Small intestine (tissue), 7 donors: Measurements from ENCODE around the gene FAM107B. TPM values are rescaled to one million over a fixed set of nuclear protein-coding genes. Genes with fewer than 3 reads are reported as not detected.

Experiments used
- DNase-seq, 2 donors: peaks; one replicate each; pipeline versions ENCODE4 v3.0.0 to v3.0.0-alpha.2; 2013
- FAIRE-seq: peaks from 2 replicates; lab custom pipeline; 2012; peaks lifted over from hg19 to GRCh38; lab: Jason Lieb, UNC
- H3K27ac ChIP-seq, 3 donors: one replicate each; pipeline ENCODE4 v1.5.1; 2013; ENCODE audit warnings: low read length in 2 of 3, mild to moderate bottlenecking in 2 of 3, control low read depth in 1 of 3, inconsistent platforms in 1 of 3, low read depth in 1 of 3, moderate library complexity in 1 of 3
- H3K27me3 ChIP-seq, 3 donors: one replicate each; pipeline ENCODE4 v1.6.1; 2013; ENCODE audit warnings: low read length in 3 of 3, inconsistent platforms in 1 of 3; ENCODE audit not compliant: control insufficient read depth in 3 of 3, insufficient read depth in 3 of 3
- H3K36me3 ChIP-seq, 3 donors: one replicate each; pipeline ENCODE4 v1.6.1; 2013; ENCODE audit warnings: low read length in 3 of 3, inconsistent platforms in 1 of 3, low read depth in 1 of 3, mild to moderate bottlenecking in 1 of 3, moderate library complexity in 1 of 3; ENCODE audit not compliant: control insufficient read depth in 3 of 3, insufficient read depth in 2 of 3
- H3K4me1 ChIP-seq, 3 donors: one replicate each; pipeline ENCODE4 v1.6.1; 2013; ENCODE audit warnings: low read length in 2 of 3, inconsistent platforms in 1 of 3, low read depth in 1 of 3, mild to moderate bottlenecking in 1 of 3, moderate library complexity in 1 of 3; ENCODE audit not compliant: control insufficient read depth in 3 of 3, insufficient read depth in 2 of 3
- H3K4me3 ChIP-seq, 3 donors: one replicate each; pipeline ENCODE4 v1.5.1; 2013; ENCODE audit warnings: low read length in 3 of 3, control low read depth in 1 of 3, inconsistent platforms in 1 of 3, low read depth in 1 of 3, mild to moderate bottlenecking in 1 of 3, moderate library complexity in 1 of 3
- H3K9me3 ChIP-seq, 2 donors: one replicate each; pipeline ENCODE4 v1.6.1; 2013; ENCODE audit warnings: low read depth in 1 of 2, low read length in 1 of 2; ENCODE audit not compliant: control insufficient read depth in 2 of 2, insufficient read depth in 1 of 2
- WGBS, 3 donors: extraction: QIAGEN DNeasy Blood & Tissue Kit; methylation state at CpG; one replicate each; pipeline ENCODE4 v1.1.7; 2013; 5-methylcytosine and 5-hydroxymethylcytosine counted together
- polyA plus RNA-seq, 4 donors: library from polyadenylated mRNA; stranded (reverse) in 3 of 4; unstranded in 1 of 4; fragments of 200-250 nt in 3 of 4; fragments of 120-200 nt in 1 of 4; gene quantifications; one replicate each; pipeline versions ENCODE4 v1.2.1 to v1.2.3, GENCODE V29; 2013
- donor health status: healthy with polysubstance abuse.
- donor health status: control.
- donor health status: control.
- donor health status: Bipolar disorder and iron deficiency.
- donor health status: healthy.

Gene FAM107B
- polyA plus RNA-seq, 4 donors = 33.3 to 50.5 (median 38.7) TPM

DNA sequence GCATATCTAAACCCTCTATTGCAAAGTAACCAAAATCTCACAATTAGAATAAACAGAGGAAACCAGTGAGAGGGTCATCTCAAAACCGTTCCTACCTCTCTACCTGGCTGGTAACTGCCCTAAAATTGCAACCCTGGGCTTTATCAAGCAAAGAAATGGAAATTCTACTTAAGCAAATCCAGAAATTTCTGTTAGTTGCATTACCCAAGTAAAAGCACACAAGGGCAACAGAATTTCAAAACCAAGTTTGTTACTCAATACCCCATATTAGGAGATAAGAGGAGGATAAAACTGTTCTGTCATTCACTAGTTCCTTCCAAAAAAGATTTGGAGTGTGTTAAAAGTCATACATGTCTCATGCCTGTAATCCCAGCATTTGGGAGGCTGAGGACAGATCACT is 195.3 kb downstream of the FAM107B start:
- Histone ChIP-seq H3K4me1 (peaks cover 0 to 7% (median 3%) of the 10 kb centered on the region in 3 donors), H3K36me3 (peaks cover 0 to 6% (median 0%) of the 10 kb centered on the region in 3 donors), H3K27me3 (no peaks in the 10 kb centered on the region), H3K9me3 (no peaks in the 10 kb centered on the region), H3K27ac (no peak overlapping the region), H3K4me3 (no peak overlapping the region)
- 75 to 92% (median 76%) methylated on average over 1 of the region's 1 CpG for WGBS, 3 donors
- FAIRE-seq = no peak
- no peak for DNase-seq

DNA sequence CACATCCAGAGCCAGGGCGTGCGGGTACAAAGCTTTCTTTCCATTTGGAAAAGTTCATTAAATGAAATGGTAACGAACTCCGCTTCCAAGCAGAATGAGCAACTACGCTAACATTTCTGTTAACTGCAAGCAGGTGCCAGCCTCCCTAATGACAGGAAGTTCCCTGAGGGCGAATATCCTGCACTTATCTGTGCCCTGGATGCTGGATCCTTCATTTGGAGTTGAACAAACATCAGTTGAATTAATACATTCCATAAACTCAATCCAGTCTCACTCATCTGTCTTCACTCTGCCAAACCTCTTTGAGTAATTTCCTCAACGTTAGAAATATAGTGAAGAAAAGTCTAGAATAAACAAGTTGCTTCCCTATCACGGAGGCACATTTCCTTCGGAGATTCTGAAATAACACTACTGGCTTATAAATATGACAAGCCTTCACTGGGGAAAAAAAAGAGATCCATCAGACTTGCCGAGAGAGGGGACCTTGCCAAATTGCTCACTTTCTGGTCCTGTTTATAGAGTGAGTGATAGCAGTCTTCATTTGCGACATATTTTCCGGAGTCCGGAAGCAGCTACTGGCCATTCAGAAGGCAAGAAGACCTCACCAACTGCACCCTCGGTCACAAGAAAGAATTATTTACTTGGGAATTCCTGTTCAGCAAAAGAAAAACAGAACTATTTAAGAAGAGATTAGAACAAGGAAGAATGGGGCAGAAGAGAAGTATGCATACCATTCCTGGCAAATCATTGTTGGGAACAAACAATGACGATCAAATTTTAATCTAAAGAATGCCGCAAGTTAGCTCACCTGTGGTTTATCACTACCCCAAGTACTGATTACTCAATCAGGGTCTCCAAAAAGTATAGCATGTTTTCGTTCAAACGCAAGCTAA is 196.4 kb downstream of the FAM107B start:
- Histone ChIP-seq H3K36me3 (peaks cover 0 to 6% (median 0%) of the 10 kb centered on the region in 3 donors), H3K4me3 (peak overlapping the region in 1 of 3 donors; percentile 2), H3K27me3 (no peaks in the 10 kb centered on the region), H3K9me3 (no peaks in the 10 kb centered on the region), H3K4me1 (peaks cover 0 to 9% (median 3%) of the 10 kb centered on the region in 3 donors), H3K27ac (peak overlapping the region in 1 of 3 donors; percentile 18)
- 56 to 83% (median 76%) methylated on average over 18 of the region's 18 CpGs for WGBS, 3 donors
- no peak for FAIRE-seq
- DNase-seq = peak in 1 of 2 donors; percentile 33

DNA sequence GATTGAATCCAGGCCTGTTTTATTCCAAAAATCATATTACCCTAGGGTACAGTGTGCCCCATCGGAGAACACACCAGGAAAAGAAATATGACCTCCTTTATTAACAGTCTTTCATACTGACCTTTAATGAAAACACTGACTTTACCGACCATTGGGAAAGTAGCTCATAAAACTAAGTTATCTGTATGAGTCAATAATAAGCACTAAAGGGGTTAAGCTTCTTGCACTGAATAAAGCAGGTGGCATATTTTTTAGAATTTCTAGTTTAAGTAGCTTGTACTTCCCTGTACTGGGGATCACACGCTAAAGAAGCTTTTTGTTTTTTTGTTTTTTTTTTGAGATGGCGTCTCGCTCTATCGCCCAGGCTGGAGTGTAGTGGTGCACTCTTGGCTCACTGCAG is 199.8 kb downstream of the FAM107B start:
- H3K4me3 ChIP-seq = no peak overlapping the region
- H3K4me1 ChIP-seq = peaks cover 0 to 14% (median 3%) of the 10 kb centered on the region in 3 donors
- H3K9me3 ChIP-seq = peaks cover 0 to 4% of the 10 kb centered on the region in 2 donors
- DNase-seq (no peak), FAIRE-seq (no peak)
- H3K27me3 ChIP-seq = no peaks in the 10 kb centered on the region
- H3K27ac ChIP-seq = no peak overlapping the region
- WGBS, 3 donors = 81 to 87% (median 81%) methylated on average over 6 of the region's 6 CpGs
- H3K36me3 ChIP-seq = no peaks in the 10 kb centered on the region

DNA sequence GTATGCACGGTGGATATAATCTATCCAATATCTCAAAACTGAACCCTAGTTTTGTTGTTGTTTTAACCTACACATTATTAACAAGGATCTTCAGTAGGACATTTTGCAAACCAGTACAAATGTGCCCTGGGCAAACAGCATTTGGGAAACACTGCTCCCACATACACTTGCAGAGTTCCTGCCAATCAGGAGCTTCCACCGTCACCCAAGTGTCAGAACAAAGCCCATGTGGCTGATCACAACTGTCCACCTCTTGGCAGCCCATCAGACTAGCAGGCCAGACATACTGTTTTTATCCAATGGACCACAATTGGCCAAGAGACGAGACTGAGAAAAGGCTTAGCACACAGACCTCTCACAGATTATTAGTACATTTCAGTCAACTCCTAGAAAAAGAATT is 200.4 kb downstream of the FAM107B start:
- DNase-seq (no peak), FAIRE-seq (no peak)
- WGBS, 3 donors = 81 to 96% (median 93%) methylated on average over 3 of the region's 3 CpGs
- Histone ChIP-seq H3K4me1 (peaks cover 0 to 14% (median 3%) of the 10 kb centered on the region in 3 donors), H3K27me3 (no peaks in the 10 kb centered on the region), H3K36me3 (no peaks in the 10 kb centered on the region), H3K9me3 (peaks cover 0 to 4% of the 10 kb centered on the region in 2 donors), H3K4me3 (no peak overlapping the region), H3K27ac (no peak overlapping the region)

DNA sequence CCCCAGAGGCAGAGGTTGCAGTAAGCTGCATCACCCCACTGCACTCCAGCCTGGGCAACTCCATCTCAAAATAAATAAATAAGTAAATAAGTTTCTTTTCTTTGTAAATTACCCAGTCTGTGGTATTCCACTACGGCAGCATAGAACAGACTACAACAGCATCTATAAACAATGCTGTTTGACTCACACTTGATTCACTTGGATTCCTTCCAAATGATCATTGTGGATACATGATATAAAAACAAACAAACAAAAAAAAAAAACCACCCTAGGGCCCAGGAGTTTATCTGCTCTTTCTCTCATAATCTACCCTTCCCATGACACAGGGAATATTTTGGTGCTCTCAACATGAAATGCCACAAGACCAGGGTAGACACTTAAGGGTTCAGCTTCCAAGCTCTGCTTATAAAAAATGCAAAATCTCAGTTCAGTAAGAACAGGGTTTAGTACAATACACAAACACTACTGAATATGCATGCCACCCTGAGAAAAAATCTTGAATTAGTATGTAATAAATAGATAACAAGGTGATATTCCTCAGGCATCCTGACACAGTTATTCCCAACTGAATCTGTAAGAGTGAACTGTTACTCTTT is 200.9 kb downstream of the FAM107B start:
- peaks cover 0 to 14% (median 3%) of the 10 kb centered on the region in 3 donors for H3K4me1 ChIP-seq
- peaks cover 0 to 4% of the 10 kb centered on the region in 2 donors for H3K9me3 ChIP-seq
- WGBS, 3 donors = 56 to 83% (median 63%) methylated on average over 1 of the region's 1 CpG
- DNase-seq (no peak), FAIRE-seq (no peak)
- H3K4me3 ChIP-seq = no peak overlapping the region
- H3K27me3 ChIP-seq = no peaks in the 10 kb centered on the region
- H3K27ac ChIP-seq = no peak overlapping the region
- peaks cover 0 to under 1% (median 0%) of the 10 kb centered on the region in 3 donors for H3K36me3 ChIP-seq

DNA sequence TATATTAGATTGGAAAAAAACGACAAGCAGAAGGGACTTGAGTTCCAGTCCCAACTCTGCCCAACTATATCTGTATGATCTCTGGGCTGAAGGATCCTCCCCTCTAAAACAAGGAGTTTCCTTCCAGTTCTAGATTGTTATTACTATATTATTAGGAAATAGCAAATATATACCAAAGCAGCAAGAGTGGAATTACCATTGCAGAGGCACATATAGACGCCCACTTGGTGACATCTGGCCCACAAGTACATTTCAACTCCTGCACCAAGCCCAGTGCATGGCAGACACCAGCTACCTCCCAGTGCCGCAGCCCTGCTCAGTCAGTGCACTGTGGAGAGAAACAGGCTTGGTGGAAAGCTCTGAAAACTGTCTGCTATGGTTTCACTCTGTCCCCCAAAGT is 201.9 kb downstream of the FAM107B start:
- H3K4me3 ChIP-seq = no peak overlapping the region
- no peak for FAIRE-seq
- 91 to 95% (median 93%) methylated on average over 3 of the region's 3 CpGs for WGBS, 3 donors
- H3K27me3 ChIP-seq = no peaks in the 10 kb centered on the region
- DNase-seq = no peak
- H3K9me3 ChIP-seq = peaks cover 0 to 4% of the 10 kb centered on the region in 2 donors
- H3K27ac ChIP-seq = peak overlapping the region in 1 of 3 donors; percentile 59
- H3K36me3 ChIP-seq = peaks cover 0 to 7% (median 2%) of the 10 kb centered on the region in 3 donors
- H3K4me1 ChIP-seq = peaks cover 0 to 9% (median 0%) of the 10 kb centered on the region in 3 donors

DNA sequence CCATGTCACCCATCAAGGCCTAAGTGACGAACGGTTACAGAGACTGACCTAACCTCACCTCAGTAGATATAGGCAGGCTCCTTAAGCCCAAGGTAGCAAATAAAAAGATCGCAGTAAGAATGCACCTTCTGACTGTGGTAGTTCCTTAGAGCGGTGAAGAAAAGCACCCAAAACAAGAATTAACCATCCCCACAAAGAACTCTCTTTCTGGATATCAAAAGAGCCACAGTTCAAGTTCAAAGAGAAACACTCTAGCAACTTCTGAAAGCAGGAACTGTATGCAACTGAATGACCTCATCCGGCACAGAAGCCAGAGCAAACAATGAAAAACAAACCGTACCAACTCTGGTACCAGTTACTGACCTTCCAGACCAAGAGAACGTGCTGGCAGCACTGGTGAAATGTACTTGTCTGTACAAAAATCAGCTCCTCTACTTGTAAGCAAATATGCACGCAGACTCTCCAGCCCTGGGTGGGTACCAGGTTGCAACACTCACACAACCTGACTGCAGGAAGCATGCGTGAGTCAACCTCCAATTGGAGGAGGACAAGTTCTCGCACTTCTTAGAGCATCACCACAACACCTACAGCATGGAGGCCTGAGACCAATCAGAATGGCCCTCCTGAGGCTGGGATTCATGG is 202.7 kb downstream of the FAM107B start:
- Histone ChIP-seq H3K36me3 (peaks cover under 1 to 13% (median 9%) of the 10 kb centered on the region in 3 donors), H3K4me3 (peak overlapping the region in 1 of 3 donors; percentile 2), H3K4me1 (peaks cover 0 to 8% (median 0%) of the 10 kb centered on the region in 3 donors), H3K9me3 (peaks cover 0 to 4% of the 10 kb centered on the region in 2 donors), H3K27ac (peak overlapping the region; percentile 0 to 87 (median 24)), H3K27me3 (no peaks in the 10 kb centered on the region)
- FAIRE-seq (no peak), DNase-seq (peak; percentile 42 to 53)
- 28 to 47% (median 32%) methylated on average over 10 of the region's 10 CpGs for WGBS, 3 donors

DNA sequence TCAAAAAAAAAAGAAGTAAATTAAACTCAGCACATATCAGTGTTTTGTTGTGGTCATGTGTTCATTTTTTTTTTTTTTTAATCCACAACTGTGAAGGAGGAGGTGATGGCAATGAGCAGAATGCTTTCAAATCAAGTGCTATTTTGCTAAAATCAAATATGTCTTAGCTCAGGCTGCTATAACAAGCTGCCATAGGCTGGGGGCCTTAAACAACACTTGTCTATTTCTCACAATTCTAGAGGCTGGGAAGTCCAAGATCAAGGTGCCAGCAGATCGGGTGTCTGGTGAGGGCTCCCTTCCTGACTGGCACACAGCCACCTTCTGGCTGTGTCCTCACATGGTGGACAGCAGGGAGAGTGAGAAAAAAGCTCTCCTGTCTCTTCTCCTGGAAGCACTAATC is 203.9 kb downstream of the FAM107B start:
- FAIRE-seq = no peak
- peak overlapping the region in 1 of 3 donors; percentile 75 for H3K27ac ChIP-seq
- 62 to 89% (median 79%) methylated on average over 1 of the region's 1 CpG for WGBS, 3 donors

More for the DNA sequence above, 203.9 kb downstream of the FAM107B start:
- H3K36me3 ChIP-seq = peaks cover 3 to 17% (median 9%) of the 10 kb centered on the region in 3 donors
- H3K4me1 ChIP-seq = peaks cover 0 to 8% (median 0%) of the 10 kb centered on the region in 3 donors
- H3K9me3 ChIP-seq = peaks cover 0 to 8% of the 10 kb centered on the region in 2 donors
- no peak overlapping the region for H3K4me3 ChIP-seq
- no peak for DNase-seq
- H3K27me3 ChIP-seq = no peaks in the 10 kb centered on the region
